Measurements from ENCODE around the gene KCNC2. TPM values are rescaled to one million over a fixed set of nuclear protein-coding genes. Genes with fewer than 3 reads are reported as not detected.

KCNC2 gene
- total RNA-seq, 4 donors from 2014 or later = 0.17 to 0.19 TPM; not detected in 2

DNA sequence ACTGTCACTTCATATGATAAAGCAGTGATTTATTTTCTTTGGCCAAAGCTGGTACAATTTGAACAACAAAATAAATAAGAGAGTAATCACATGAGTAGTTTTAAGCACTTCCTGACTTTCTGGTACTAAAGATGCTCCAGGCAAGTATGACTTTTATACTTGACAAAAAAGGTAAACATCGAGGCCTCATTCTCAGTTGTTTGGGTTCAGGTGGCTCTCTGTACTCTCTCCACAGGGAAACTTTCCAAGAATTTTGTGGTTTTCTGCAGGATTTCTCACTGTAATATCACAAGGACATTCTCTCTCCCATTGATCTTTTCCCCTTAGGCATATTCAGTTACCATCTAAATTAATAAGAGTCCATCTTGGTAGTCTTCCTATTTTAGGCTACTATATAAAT lies 26.6 kb upstream of the KCNC2 start:
- H3K9me3 ChIP-seq = peaks cover 0 to 20% (median 7%) of the 10 kb centered on the region in 4 donors
- no peak overlapping the region for H3K4me3 ChIP-seq
- intact Hi-C loops (cut with DNase I) = no loop called here
- WGBS = 29% methylated on average over 1 of the region's 1 CpG
- no peak for TF ChIP-seq POLR2A (IDR thresholded peaks at IDR 0.05; ENCODE audit: low read depth)
- H3K4me1 ChIP-seq = no peaks in the 10 kb centered on the region
- H3K36me3 ChIP-seq = no peaks in the 10 kb centered on the region
- DNase-seq (ENCODE audit: extremely low spot score) = no peak
- no peaks in the 10 kb centered on the region for H3K27me3 ChIP-seq
- no peak overlapping the region for H3K27ac ChIP-seq (replicated peaks in 1 of 4)

DNA sequence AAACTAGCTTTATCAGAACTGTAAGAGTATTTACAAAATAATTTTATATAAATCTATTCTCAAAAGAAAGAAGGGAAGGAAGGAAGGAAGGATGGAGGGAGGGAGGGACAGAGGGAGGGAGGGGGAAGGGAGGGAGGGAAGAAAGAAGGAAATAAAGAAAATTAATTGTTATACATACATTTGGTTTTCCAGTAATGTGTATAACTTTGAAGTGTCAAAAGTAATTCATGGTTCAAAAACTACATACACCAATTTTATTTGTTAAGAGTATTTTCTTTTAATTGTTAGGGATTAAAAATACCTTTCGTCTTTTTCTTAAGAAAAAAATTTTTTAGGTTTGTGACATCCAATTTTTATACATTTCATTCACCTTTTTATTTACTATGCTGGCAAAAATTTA lies 17.5 kb upstream of the KCNC2 start:
- TF ChIP-seq POLR2A (IDR thresholded peaks at IDR 0.05; ENCODE audit: low read depth) = no peak
- TF ChIP-seq EP300 (IDR thresholded peaks at IDR 0.05) = no peak
- intact Hi-C loops (cut with DNase I) = no loop called here
- no peak for DNase-seq (ENCODE audit: extremely low spot score)
- 83% methylated on average over 1 of the region's 1 CpG for WGBS
- Histone ChIP-seq H3K27me3 (no peaks in the 10 kb centered on the region), H3K9me3 (peaks cover 0 to 5% (median 2%) of the 10 kb centered on the region in 4 donors), H3K27ac (replicated peaks in 1 of 4) (no peak overlapping the region), H3K36me3 (no peaks in the 10 kb centered on the region), H3K4me3 (no peak overlapping the region), H3K4me1 (no peaks in the 10 kb centered on the region)

DNA sequence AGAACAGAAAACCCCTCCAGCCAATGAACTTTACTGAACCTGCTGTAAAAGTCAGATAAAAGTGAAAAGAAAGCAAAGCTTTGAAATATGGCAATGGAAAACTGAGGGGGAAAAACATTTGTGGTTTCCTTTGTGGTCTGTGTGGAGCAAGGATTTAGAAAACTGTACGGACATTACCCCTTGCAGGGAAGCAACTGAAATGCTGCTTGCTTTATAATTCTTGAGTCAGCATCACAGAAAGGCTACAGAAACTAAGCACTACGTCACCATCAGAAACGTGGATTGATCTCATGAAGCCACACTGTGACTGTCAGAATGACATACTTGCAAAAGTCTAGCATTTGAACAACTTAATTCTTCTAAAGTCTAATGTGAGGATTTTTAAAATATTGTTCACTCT lies 2.4 kb upstream of the KCNC2 start:
- H3K36me3 ChIP-seq = no peaks in the 10 kb centered on the region
- DNase-seq (ENCODE audit: extremely low spot score) = no peak
- WGBS = 39% methylated on average over 3 of the region's 3 CpGs
- H3K4me3 ChIP-seq = no peak overlapping the region
- TF ChIP-seq POLR2AphosphoS5 (IDR thresholded peaks at IDR 0.05) (no peak), POLR2A (IDR thresholded peaks at IDR 0.05; ENCODE audit: low read depth) (no peak), EP300 (IDR thresholded peaks at IDR 0.05) (no peak)
- TF ChIP-seq, protein P1, sequence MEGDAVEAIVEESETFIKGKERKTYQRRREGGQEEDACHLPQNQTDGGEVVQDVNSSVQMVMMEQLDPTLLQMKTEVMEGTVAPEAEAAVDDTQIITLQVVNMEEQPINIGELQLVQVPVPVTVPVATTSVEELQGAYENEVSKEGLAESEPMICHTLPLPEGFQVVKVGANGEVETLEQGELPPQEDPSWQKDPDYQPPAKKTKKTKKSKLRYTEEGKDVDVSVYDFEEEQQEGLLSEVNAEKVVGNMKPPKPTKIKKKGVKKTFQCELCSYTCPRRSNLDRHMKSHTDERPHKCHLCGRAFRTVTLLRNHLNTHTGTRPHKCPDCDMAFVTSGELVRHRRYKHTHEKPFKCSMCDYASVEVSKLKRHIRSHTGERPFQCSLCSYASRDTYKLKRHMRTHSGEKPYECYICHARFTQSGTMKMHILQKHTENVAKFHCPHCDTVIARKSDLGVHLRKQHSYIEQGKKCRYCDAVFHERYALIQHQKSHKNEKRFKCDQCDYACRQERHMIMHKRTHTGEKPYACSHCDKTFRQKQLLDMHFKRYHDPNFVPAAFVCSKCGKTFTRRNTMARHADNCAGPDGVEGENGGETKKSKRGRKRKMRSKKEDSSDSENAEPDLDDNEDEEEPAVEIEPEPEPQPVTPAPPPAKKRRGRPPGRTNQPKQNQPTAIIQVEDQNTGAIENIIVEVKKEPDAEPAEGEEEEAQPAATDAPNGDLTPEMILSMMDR (IDR thresholded peaks at IDR 0.05) = no peak
- H3K4me1 ChIP-seq = peaks cover 0 to 16% (median 12%) of the 10 kb centered on the region in 4 donors
- H3K9me3 ChIP-seq = no peaks in the 10 kb centered on the region
- intact Hi-C loops (cut with DNase I) = no loop called here
- H3K27ac ChIP-seq (replicated peaks in 1 of 4) = no peak overlapping the region
- H3K27me3 ChIP-seq = peaks cover 0 to 36% (median 20%) of the 10 kb centered on the region in 4 donors

DNA sequence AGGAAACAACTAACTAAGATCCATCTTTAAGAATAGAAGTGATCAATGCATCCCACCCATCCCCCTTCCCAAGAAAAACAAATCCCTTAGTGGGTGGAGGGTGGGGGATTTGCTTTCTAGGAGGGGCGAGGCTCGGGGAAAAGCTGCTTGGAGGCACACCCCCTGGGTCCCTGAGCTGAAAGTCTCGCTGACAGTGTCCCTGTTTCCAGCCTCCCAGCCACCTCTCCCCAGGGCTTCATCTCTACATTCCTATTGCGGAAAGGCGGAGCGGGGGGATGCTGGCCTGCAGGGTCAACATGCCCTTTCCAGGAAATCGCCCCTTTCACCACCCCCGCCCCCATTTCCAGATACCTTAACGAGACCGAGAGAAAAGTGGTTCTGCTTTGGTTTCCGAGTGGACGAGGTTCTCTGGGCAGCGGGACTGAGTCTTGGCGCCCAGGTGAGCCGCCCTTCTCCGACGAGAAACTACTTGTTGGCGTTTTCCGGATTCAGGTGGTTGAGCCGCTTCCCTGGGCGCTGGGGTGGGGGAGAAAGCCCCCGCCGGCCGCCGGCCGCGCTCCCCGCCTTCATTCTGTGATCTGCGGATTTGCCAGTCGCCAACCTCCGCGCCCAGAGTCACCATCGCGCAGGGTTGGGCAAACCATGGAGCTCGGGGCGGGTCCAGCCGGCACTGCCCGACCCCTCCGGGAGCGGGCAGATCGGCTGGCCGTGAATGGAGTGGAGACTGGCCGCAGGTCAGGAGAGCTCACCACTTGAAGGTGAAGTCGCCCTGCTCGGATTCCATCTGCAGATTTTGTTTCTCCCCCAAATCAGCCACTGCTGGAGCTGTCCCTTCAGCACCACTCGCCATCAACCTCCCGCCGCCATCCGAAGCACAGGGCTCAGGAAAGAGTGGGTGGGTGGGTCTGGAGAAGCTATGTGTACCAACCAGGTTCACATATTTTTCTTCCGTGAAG lies 505 bp downstream of the KCNC2 start:
- Histone ChIP-seq H3K9me3 (no peaks in the 10 kb centered on the region), H3K4me1 (peaks cover 0 to 16% (median 12%) of the 10 kb centered on the region in 4 donors), H3K36me3 (no peaks in the 10 kb centered on the region), H3K4me3 (no peak overlapping the region), H3K27me3 (peaks cover 0 to 52% (median 22%) of the 10 kb centered on the region in 4 donors), H3K27ac (replicated peaks in 1 of 4) (no peak overlapping the region)
- intact Hi-C loops (cut with DNase I) = no loop called here
- WGBS = 1% methylated on average over 23 of the region's 50 CpGs
- TF ChIP-seq POLR2A (IDR thresholded peaks at IDR 0.05; ENCODE audit: low read depth) = no peak
- TF ChIP-seq EP300 (IDR thresholded peaks at IDR 0.05) = no peak
- TF ChIP-seq POLR2AphosphoS5 (IDR thresholded peaks at IDR 0.05) = no peak
- TF ChIP-seq, protein P1 (IDR thresholded peaks at IDR 0.05) = no peak
- DNase-seq (ENCODE audit: extremely low spot score) = no peak

DNA sequence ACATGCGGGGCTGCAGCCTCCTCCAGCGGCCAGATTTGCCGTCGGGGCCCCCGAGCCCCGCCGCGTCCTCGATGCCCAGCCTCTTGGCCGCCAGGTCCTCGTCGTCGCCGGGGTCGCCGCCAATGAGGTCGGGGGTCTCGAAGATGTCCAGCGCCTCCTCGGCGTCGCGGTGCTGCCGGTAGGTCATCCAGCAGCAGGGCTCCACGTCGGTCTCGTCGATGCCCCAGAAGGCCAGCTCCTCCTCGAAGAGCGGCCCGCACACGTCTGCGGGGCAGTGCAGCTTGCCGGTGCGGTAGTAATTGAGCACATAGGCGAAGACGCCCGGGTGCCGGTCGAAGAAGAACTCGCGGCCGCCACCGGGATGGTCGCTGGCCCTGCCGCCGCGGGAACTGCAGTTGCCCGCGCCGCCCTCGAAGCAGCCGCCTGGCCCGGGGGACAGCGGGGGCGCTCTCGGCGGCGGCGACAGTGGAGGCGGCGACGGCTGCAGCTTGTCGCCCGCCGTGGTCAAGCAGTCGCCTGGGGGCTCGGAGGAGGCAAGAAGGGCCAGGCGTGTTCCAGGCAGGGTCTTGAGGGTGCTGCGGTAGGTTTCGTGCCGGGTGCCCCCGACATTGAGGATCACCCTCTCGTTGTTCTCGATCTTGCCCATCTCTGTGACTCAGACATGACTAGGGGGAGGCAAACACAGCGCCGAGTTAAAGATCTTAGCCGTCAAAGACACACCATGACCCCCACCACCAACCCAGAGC lies 2.1 kb downstream of the KCNC2 start:
- DNase-seq (ENCODE audit: extremely low spot score) = no peak
- H3K27ac ChIP-seq (replicated peaks in 1 of 4) = no peak overlapping the region
- H3K4me3 ChIP-seq = no peak overlapping the region
- H3K36me3 ChIP-seq = no peaks in the 10 kb centered on the region
- WGBS = 6% methylated on average over 11 of the region's 78 CpGs
- peaks cover 0 to 16% (median 12%) of the 10 kb centered on the region in 4 donors for H3K4me1 ChIP-seq
- no peaks in the 10 kb centered on the region for H3K9me3 ChIP-seq
- peaks cover 0 to 52% (median 22%) of the 10 kb centered on the region in 4 donors for H3K27me3 ChIP-seq
- no peak for TF ChIP-seq EP300 (IDR thresholded peaks at IDR 0.05)
- TF ChIP-seq POLR2A (IDR thresholded peaks at IDR 0.05; ENCODE audit: low read depth) = no peak
- TF ChIP-seq, protein P1 (IDR thresholded peaks at IDR 0.05) = no peak
- no peak for TF ChIP-seq POLR2AphosphoS5 (IDR thresholded peaks at IDR 0.05)
- intact Hi-C loops (cut with DNase I) = no loop called here
